PC-9 (cell line): ENCODE data around the gene SLC35F4. TPM values are rescaled to one million over a fixed set of nuclear protein-coding genes. Genes with fewer than 3 reads are reported as not detected.

Source experiments
- BruUV-seq: library from RNA; stranded (reverse); fragments of 400-500 nt; replicated peaks from 2 replicates; lab custom pipeline; 2021; lab: Mats Ljungman, UMichigan
- CTCF ChIA-PET: fragments of 300-600 bp; sonication (Branson Sonifier 250); formaldehyde crosslinking; loops from one replicate; lab custom pipeline; 2022; ENCODE audit warnings: antibody characterized with exemption; lab: Charles Lee
- POLR2A ChIA-PET: fragments of 300-600 bp; sonication (Branson Sonifier 250); formaldehyde crosslinking; loops from one replicate; lab custom pipeline; 2022; ENCODE audit warnings: antibody characterized with exemption; ENCODE audit not compliant: unreplicated experiment; lab: Charles Lee
- DNase-seq, 2 experiments: peaks; one replicate each; pipeline versions ENCODE4 v3.0.0 to v3.0.0-alpha.2; 2015 to 2022; ENCODE audit warnings: mixed read lengths in 1 of 2
- H2AFZ ChIP-seq: fragments of 200-600 bp; sonication (generic); 2 replicates; pipeline ENCODE4 v1.8.1; 2017; ENCODE audit warnings: antibody characterized with exemption
- H3F3A ChIP-seq: fragments of 200-600 bp; sonication (generic); 2 replicates; pipeline ENCODE4 v1.8.1; 2017; ENCODE audit warnings: antibody characterized with exemption, mild to moderate bottlenecking, low read depth; ENCODE audit not compliant: insufficient read depth
- H3K27ac ChIP-seq: fragments of 200-600 bp; sonication (generic); 2 replicates; pipeline ENCODE4 v1.6.1; 2016; ENCODE audit warnings: mixed run types
- H3K27me3 ChIP-seq: fragments of 200-600 bp; sonication (generic); 2 replicates; pipeline ENCODE4 v1.6.1; 2016; ENCODE audit warnings: low read depth, mixed run types; ENCODE audit not compliant: insufficient read depth
- H3K36me3 ChIP-seq: fragments of 200-600 bp; sonication (generic); 2 replicates; pipeline ENCODE4 v1.6.1; 2016; ENCODE audit warnings: low read depth, mixed run types
- H3K4me1 ChIP-seq: fragments of 200-600 bp; sonication (generic); replicated peaks from 2 replicates; pipeline ENCODE4 v1.6.1; 2016; ENCODE audit warnings: mixed run types; ENCODE audit not compliant: insufficient read depth
- H3K4me2 ChIP-seq: fragments of 200-600 bp; sonication (generic); 2 replicates; pipeline ENCODE4 v1.6.1; 2017; ENCODE audit warnings: mixed run types
- H3K4me3 ChIP-seq: fragments of 200-600 bp; sonication (generic); 2 replicates; pipeline ENCODE4 v1.6.1; 2016; ENCODE audit warnings: mixed run types
- H3K79me2 ChIP-seq: fragments of 200-600 bp; sonication (generic); 2 replicates; pipeline ENCODE4 v1.6.1; 2017; ENCODE audit warnings: low read depth, mixed run types
- H3K9me2 ChIP-seq: fragments of 200-600 bp; sonication (generic); 2 replicates; pipeline ENCODE4 v1.8.1; 2017; ENCODE audit warnings: mild to moderate bottlenecking; ENCODE audit not compliant: insufficient read depth
- H3K9me3 ChIP-seq: fragments of 200-600 bp; sonication (generic); 2 replicates; pipeline ENCODE4 v1.8.1; 2016; ENCODE audit warnings: low read depth; ENCODE audit not compliant: insufficient read depth
- H4K20me1 ChIP-seq: fragments of 200-600 bp; sonication (generic); 2 replicates; pipeline ENCODE4 v1.8.1; 2017; ENCODE audit not compliant: insufficient read depth
- EZH2 ChIP-seq: fragments of 200-600 bp; sonication (generic); IDR thresholded peaks from 2 replicates; pipeline ENCODE4 v1.8.0; 2017; ENCODE audit warnings: antibody characterized with exemption, low read depth
- intact Hi-C: fragments of 100-400 bp; cut with micrococcal nuclease; formaldehyde crosslinking; loops from one replicate; pipeline ENCODE4 v1.10.0; 2022; ENCODE audit not compliant: unreplicated experiment
- total RNA-seq: library from RNA; stranded (reverse); gene quantifications from 2 replicates; pipeline ENCODE4 v1.2.3, GENCODE V29; 2021
- TF ChIP-seq, protein P1 (sequence below): fragments of 200-600 bp; sonication (generic); conservative IDR thresholded peaks from 2 replicates; pipeline ENCODE4 v1.6.1; 2017; ENCODE audit warnings: mixed run types, antibody characterized with exemption, mild to moderate bottlenecking, moderate library complexity

SLC35F4 gene
- total RNA-seq, 1 experiment from 2014 or later: not detected

DNA sequence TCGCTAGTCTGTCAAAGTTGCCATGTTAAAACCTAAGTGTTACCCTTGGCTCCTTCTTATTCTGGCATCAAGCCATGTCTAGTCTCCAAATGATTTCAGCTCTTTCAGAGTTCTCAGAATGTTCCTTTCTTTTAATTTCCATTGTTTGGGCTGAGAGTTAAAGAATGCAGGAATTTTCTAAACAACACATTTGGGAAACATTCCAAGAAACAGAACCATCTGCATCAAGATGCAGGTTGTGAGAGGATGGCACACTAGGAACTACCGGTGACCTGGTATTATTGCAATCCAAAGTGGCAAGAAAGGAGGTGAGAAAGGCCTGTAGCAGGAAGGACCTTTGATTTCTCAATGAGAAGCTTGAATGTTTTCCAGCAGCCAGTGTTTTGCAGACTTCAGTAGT lies 30.1 kb downstream of the SLC35F4 start:
- H3K27ac ChIP-seq: no peak overlapping the region
- H2AFZ ChIP-seq: no peak overlapping the region
- no peak overlapping the region for H3K4me3 ChIP-seq
- H3K36me3 ChIP-seq: no peaks in the 10 kb centered on the region
- no peaks in the 10 kb centered on the region for H3K27me3 ChIP-seq
- H3K4me1 ChIP-seq: no peaks in the 10 kb centered on the region; the same call in 1 of the 2 replicates
- no peak for DNase-seq
- H3F3A ChIP-seq: no peaks in the 10 kb centered on the region
- no peaks in the 10 kb centered on the region for H4K20me1 ChIP-seq
- POLR2A ChIA-PET: no interaction called here
- no peak overlapping the region for H3K4me2 ChIP-seq
- no peaks in the 10 kb centered on the region for H3K79me2 ChIP-seq
- H3K9me3 ChIP-seq: no peaks in the 10 kb centered on the region
- BruUV-seq: no TSS peak
- intact Hi-C loops: no loop called here
- TF ChIP-seq EZH2: no peak
- TF ChIP-seq, protein P1, sequence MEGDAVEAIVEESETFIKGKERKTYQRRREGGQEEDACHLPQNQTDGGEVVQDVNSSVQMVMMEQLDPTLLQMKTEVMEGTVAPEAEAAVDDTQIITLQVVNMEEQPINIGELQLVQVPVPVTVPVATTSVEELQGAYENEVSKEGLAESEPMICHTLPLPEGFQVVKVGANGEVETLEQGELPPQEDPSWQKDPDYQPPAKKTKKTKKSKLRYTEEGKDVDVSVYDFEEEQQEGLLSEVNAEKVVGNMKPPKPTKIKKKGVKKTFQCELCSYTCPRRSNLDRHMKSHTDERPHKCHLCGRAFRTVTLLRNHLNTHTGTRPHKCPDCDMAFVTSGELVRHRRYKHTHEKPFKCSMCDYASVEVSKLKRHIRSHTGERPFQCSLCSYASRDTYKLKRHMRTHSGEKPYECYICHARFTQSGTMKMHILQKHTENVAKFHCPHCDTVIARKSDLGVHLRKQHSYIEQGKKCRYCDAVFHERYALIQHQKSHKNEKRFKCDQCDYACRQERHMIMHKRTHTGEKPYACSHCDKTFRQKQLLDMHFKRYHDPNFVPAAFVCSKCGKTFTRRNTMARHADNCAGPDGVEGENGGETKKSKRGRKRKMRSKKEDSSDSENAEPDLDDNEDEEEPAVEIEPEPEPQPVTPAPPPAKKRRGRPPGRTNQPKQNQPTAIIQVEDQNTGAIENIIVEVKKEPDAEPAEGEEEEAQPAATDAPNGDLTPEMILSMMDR: no peak
- H3K9me2 ChIP-seq: no peaks in the 10 kb centered on the region
- CTCF ChIA-PET: no interaction called here

DNA sequence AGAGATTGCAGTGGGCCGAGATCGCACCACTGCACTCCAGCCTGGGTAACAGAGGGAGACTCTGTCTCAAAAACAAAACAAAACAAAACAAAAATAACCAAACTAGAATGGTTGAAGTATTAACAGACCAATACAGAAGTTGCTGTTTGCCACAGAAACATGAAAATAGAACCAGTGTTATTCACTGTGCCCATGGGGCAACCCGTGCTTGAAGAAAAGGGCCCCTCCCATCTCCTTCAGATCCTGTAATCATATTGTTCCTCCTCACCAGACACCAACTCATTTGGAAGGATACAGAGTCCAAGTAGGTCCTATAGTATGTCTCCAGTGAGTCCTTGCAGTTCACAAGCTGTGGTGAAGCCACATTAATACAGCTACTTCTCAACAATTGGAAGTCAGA lies 30.9 kb downstream of the SLC35F4 start:
- ChIA-PET CTCF (no interaction called here), POLR2A (no interaction called here)
- no peak for DNase-seq
- Histone ChIP-seq H3K4me2 (no peak overlapping the region), H3K4me1 (no peaks in the 10 kb centered on the region; the same call in 1 of the 2 replicates), H3K27me3 (no peaks in the 10 kb centered on the region), H3K4me3 (no peak overlapping the region), H3K9me2 (no peaks in the 10 kb centered on the region), H3F3A (no peaks in the 10 kb centered on the region), H3K27ac (no peak overlapping the region), H3K9me3 (no peaks in the 10 kb centered on the region), H4K20me1 (no peaks in the 10 kb centered on the region), H3K36me3 (no peaks in the 10 kb centered on the region), H3K79me2 (no peaks in the 10 kb centered on the region), H2AFZ (no peak overlapping the region)
- TF ChIP-seq, protein P1: no peak
- no peak for TF ChIP-seq EZH2
- no TSS peak for BruUV-seq
- intact Hi-C loops: no loop called here

DNA sequence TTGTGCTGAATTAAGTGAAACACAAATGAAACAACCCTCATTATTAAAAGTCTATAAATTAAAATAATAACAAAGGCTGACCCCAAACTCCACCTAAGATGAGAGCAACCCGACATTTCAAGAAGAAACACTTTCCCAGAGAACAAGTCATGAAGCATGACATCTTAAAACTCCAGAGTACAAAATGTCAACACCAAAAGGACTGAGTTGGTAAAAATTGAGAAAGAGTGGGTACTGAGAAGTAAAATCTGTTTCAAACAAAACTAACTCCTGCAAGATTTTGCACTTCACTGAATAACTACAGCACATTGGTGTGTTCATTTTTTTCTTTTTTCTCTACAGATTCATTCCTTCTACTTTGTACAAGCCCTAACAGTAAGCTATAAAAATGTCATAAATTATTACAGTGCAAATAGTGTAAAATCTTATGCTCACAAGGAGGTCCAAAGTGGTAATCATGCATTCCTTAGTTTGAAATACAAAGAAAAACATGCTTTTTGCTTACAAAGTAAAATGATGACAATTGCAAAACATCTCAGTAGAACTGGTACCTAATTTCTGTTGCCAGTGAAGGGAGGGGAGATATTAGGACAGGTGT lies 31.8 kb downstream of the SLC35F4 start:
- POLR2A ChIA-PET: no interaction called here

More for the DNA sequence above, 31.8 kb downstream of the SLC35F4 start:
- no peaks in the 10 kb centered on the region for H3K9me2 ChIP-seq
- CTCF ChIA-PET: no interaction called here
- no peaks in the 10 kb centered on the region for H3K9me3 ChIP-seq
- no peak overlapping the region for H3K4me3 ChIP-seq
- H3K27ac ChIP-seq: no peak overlapping the region
- H3K4me1 ChIP-seq: no peaks in the 10 kb centered on the region; the same call in 1 of the 2 replicates
- no peaks in the 10 kb centered on the region for H3K27me3 ChIP-seq
- no peak for DNase-seq
- no peaks in the 10 kb centered on the region for H3F3A ChIP-seq
- TF ChIP-seq, protein P1: no peak
- TF ChIP-seq EZH2: no peak
- H2AFZ ChIP-seq: no peak overlapping the region
- intact Hi-C loops: no loop called here
- H3K36me3 ChIP-seq: no peaks in the 10 kb centered on the region
- no peak overlapping the region for H3K4me2 ChIP-seq
- BruUV-seq: no TSS peak
- no peaks in the 10 kb centered on the region for H4K20me1 ChIP-seq
- no peaks in the 10 kb centered on the region for H3K79me2 ChIP-seq
